G401.6 (cell line): ENCODE data around the gene WAPL.

Experiments used
- FAIRE-seq: peaks from 2 replicates; lab custom pipeline; 2012; peaks lifted over from hg19 to GRCh38; lab: Jason Lieb, UNC

The WAPL gene

DNA sequence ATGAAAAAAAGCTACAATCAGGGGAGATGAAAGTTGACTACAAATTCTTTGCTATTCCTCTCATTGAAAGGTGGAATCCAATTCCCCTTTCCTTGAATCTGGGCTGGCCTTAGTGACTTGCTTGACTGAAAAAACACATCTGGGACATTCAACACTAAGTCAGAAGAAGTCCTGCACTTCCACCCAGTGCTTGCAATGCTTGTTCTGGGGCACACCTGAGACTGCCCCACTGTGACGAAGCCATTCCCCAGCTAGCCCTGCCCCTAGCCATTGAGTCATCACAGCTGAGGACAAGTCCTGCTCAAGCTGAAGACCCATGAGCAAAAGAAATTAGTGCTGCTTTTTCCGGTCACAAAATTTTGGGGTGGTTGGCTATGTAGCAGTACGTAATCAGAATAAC, 135.8 kb downstream of the WAPL start:
- no peak for FAIRE-seq
